Neural progenitor cell (in vitro differentiated cells): ENCODE results near the gene DYNLT3. TPM values are rescaled to one million over a fixed set of nuclear protein-coding genes. Genes with fewer than 3 reads are reported as not detected.

Experiments
- DNase-seq: peaks from one replicate; pipeline ENCODE4 v3.0.0-alpha.2; 2016; ENCODE audit warnings: low spot score
- H2AFZ ChIP-seq: fragments of 200-600 bp; sonication (generic); replicated peaks from 2 replicates; pipeline ENCODE4 v1.6.1; 2016; ENCODE audit warnings: antibody characterized with exemption
- H3F3A ChIP-seq: fragments of 200-600 bp; sonication (generic); 2 replicates; pipeline ENCODE4 v1.6.1; 2016; ENCODE audit warnings: antibody characterized with exemption, low read depth
- H3K27ac ChIP-seq: fragments of 200-600 bp; sonication (generic); 2 replicates; pipeline ENCODE4 v1.5.1; 2016; ENCODE audit warnings: mild to moderate bottlenecking
- H3K27me3 ChIP-seq: fragments of 200-600 bp; sonication (generic); 2 replicates; pipeline ENCODE4 v1.6.1; 2016; ENCODE audit warnings: mild to moderate bottlenecking, moderate library complexity
- H3K36me3 ChIP-seq: fragments of 200-600 bp; sonication (generic); 2 replicates; pipeline ENCODE4 v1.5.1; 2016
- H3K4me1 ChIP-seq: fragments of 200-600 bp; sonication (generic); 2 replicates; pipeline ENCODE4 v1.6.1; 2016; ENCODE audit warnings: mixed run types
- H3K4me2 ChIP-seq: fragments of 200-600 bp; sonication (generic); 2 replicates; pipeline ENCODE4 v1.6.1; 2016
- H3K4me3 ChIP-seq: fragments of 200-600 bp; sonication (generic); 2 replicates; pipeline ENCODE4 v1.5.1; 2016
- H3K79me2 ChIP-seq: fragments of 200-600 bp; sonication (generic); 2 replicates; pipeline ENCODE4 v1.6.1; 2016; ENCODE audit warnings: low read depth
- H3K9ac ChIP-seq: fragments of 200-600 bp; sonication (generic); 2 replicates; pipeline ENCODE4 v1.6.1; 2016
- H3K9me3 ChIP-seq: fragments of 200-600 bp; sonication (generic); 2 replicates; pipeline ENCODE4 v1.5.1; 2016; ENCODE audit warnings: low read depth
- H4K20me1 ChIP-seq: fragments of 200-600 bp; sonication (generic); 2 replicates; pipeline ENCODE4 v1.6.1; 2016; ENCODE audit warnings: low read depth
- H3K27ac Mint-ChIP-seq: 3 replicates; pipeline ENCODE4 v1.8.0; 2021; ENCODE audit warnings: mixed read lengths
- H3K27me3 Mint-ChIP-seq: 2 replicates; pipeline ENCODE4 v1.8.0; 2022; ENCODE audit warnings: low read depth, mild to moderate bottlenecking, inconsistent platforms, moderate library complexity, mixed read lengths; ENCODE audit not compliant: insufficient read depth
- H3K36me3 Mint-ChIP-seq: 3 replicates; pipeline ENCODE4 v1.8.0; 2021; ENCODE audit warnings: mixed read lengths
- H3K4me1 Mint-ChIP-seq: 3 replicates; pipeline ENCODE4 v1.8.0; 2021; ENCODE audit warnings: mixed read lengths
- H3K4me3 Mint-ChIP-seq: 3 replicates; pipeline ENCODE4 v1.8.0; 2021; ENCODE audit warnings: mild to moderate bottlenecking, moderate library complexity, mixed read lengths
- H3K9me3 Mint-ChIP-seq: 3 replicates; pipeline ENCODE4 v1.8.0; 2020; ENCODE audit warnings: mixed read lengths
- CTCF ChIP-seq: fragments of 200-600 bp; sonication (generic); IDR thresholded peaks from 2 replicates; pipeline ENCODE4 v1.5.1; 2017; ENCODE audit warnings: antibody characterized with exemption, mild to moderate bottlenecking
- EZH2 ChIP-seq: fragments of 200-600 bp; sonication (generic); IDR thresholded peaks from 2 replicates; pipeline ENCODE4 v1.6.1; 2017; ENCODE audit warnings: antibody characterized with exemption, mild to moderate bottlenecking, moderate library complexity
- EZH2phosphoT487 ChIP-seq: fragments of 200-600 bp; sonication (generic); IDR thresholded peaks from 2 replicates; pipeline ENCODE4 v1.6.1; 2017; ENCODE audit warnings: antibody characterized with exemption
- total RNA-seq: library from RNA; depleted of rRNA; stranded (reverse); fragments of >200 nt; gene quantifications from 2 replicates; pipeline ENCODE4 v1.2.3, GENCODE V29; 2015; ENCODE audit warnings: low replicate concordance

Gene DYNLT3
- total RNA-seq, 1 donor from 2014 or later: 12.1 TPM

DNA sequence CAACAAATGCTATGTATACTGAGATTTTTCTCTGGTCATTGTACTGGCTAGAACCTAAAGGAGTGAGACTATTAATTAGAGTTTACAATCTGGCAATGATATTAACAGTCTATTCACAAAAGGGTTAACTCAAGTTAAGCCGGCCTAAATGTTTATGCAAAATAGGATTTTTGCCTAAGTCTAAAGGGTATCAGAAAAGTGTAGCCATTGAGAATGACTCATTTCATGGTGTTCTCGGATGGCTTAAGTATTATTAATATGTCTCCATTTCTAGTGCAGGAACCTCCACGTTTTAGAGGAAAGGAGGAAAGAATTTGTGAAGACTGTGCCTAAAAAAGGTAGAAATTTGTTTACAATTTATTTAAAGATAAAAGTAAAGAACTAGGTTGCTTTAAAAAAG lies 29.8 kb downstream of the DYNLT3 start:
- Histone ChIP-seq H3K4me2 (no peak overlapping the region), H3K27me3 (no peaks in the 10 kb centered on the region), H4K20me1 (no peaks in the 10 kb centered on the region), H3K27ac (no peak overlapping the region), H3K9ac (no peak overlapping the region), H3K4me1 (no peaks in the 10 kb centered on the region), H3K4me3 (no peak overlapping the region), H3K79me2 (no peaks in the 10 kb centered on the region), H3K9me3 (no peaks in the 10 kb centered on the region), H2AFZ (no peak overlapping the region), H3F3A (no peaks in the 10 kb centered on the region), H3K36me3 (no peaks in the 10 kb centered on the region)
- Mint-ChIP-seq H3K4me3 (no peak overlapping the region), H3K36me3 (no peaks in the 10 kb centered on the region), H3K4me1 (no peaks in the 10 kb centered on the region), H3K9me3 (no peaks in the 10 kb centered on the region), H3K27ac (no peak overlapping the region), H3K27me3 (no peaks in the 10 kb centered on the region)
- no peak for DNase-seq
- TF ChIP-seq EZH2 (no peak), EZH2phosphoT487 (no peak)

DNA sequence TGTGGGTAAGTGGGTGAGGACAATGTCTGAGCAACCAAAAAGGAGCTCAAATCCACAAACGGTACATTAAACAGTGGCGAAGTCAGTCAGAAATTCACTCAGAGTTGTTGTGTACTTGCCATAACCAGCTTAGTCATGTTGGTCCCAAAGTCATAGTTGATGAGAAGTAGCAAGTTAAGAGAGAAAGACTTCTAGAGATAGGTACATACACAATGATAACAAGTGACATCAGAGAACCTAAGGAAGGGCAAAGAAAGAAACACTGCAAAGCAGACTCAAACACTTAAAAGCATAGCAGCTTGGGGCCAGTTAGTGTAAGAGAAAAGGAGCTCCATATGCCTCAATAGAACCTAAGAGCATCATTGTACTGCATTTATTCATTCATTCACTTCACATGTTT lies 30.2 kb downstream of the DYNLT3 start:
- DNase-seq: no peak
- no peak overlapping the region for H3K27ac Mint-ChIP-seq
- Histone ChIP-seq H3K4me3 (no peak overlapping the region), H3K36me3 (no peaks in the 10 kb centered on the region), H4K20me1 (no peaks in the 10 kb centered on the region), H3K9ac (no peak overlapping the region), H3K79me2 (no peaks in the 10 kb centered on the region), H3K27me3 (no peaks in the 10 kb centered on the region), H3F3A (no peaks in the 10 kb centered on the region), H3K9me3 (no peaks in the 10 kb centered on the region), H3K27ac (no peak overlapping the region), H3K4me2 (no peak overlapping the region), H3K4me1 (no peaks in the 10 kb centered on the region), H2AFZ (no peak overlapping the region)
- H3K4me1 Mint-ChIP-seq: no peaks in the 10 kb centered on the region
- no peaks in the 10 kb centered on the region for H3K27me3 Mint-ChIP-seq
- TF ChIP-seq EZH2: no peak
- no peak for TF ChIP-seq EZH2phosphoT487
- no peak for TF ChIP-seq CTCF
- H3K36me3 Mint-ChIP-seq: no peaks in the 10 kb centered on the region
- no peaks in the 10 kb centered on the region for H3K9me3 Mint-ChIP-seq
- no peak overlapping the region for H3K4me3 Mint-ChIP-seq

- Mint-ChIP-seq H3K4me1 (no peaks in the 10 kb centered on the region), H3K27ac (no peak overlapping the region)
- H2AFZ ChIP-seq: no peak overlapping the region
Observed at GRCh38 chrX:37816766-37817165, 30.6 kb downstream of the DYNLT3 start.

GRCh38 chrX:37815366-37815765 lies 32.0 kb downstream of the DYNLT3 start:
- TF ChIP-seq EZH2 (no peak), CTCF (no peak), EZH2phosphoT487 (no peak)
- no peak for DNase-seq
- H3K36me3 ChIP-seq: no peaks in the 10 kb centered on the region
- H3F3A ChIP-seq: no peaks in the 10 kb centered on the region
- H3K36me3 Mint-ChIP-seq: no peaks in the 10 kb centered on the region
- no peak overlapping the region for H3K4me3 ChIP-seq
- no peak overlapping the region for H3K27ac ChIP-seq
- no peaks in the 10 kb centered on the region for H3K4me1 ChIP-seq
- H3K9me3 Mint-ChIP-seq: no peaks in the 10 kb centered on the region
- H3K79me2 ChIP-seq: no peaks in the 10 kb centered on the region
- H3K9ac ChIP-seq: no peak overlapping the region
- H3K9me3 ChIP-seq: no peaks in the 10 kb centered on the region
- H3K27me3 ChIP-seq: no peaks in the 10 kb centered on the region
- no peak overlapping the region for H2AFZ ChIP-seq
- no peaks in the 10 kb centered on the region for H3K4me1 Mint-ChIP-seq
- no peaks in the 10 kb centered on the region for H3K27me3 Mint-ChIP-seq
- no peak overlapping the region for H3K4me2 ChIP-seq
- no peaks in the 10 kb centered on the region for H4K20me1 ChIP-seq
- H3K27ac Mint-ChIP-seq: no peak overlapping the region
- no peak overlapping the region for H3K4me3 Mint-ChIP-seq

More at GRCh38 chrX:37816766-37817165, 30.6 kb downstream of the DYNLT3 start:
- H3K9me3 Mint-ChIP-seq: no peaks in the 10 kb centered on the region
- no peak for TF ChIP-seq EZH2phosphoT487
- no peak for TF ChIP-seq CTCF
- no peak for TF ChIP-seq EZH2
- H3K9me3 ChIP-seq: no peaks in the 10 kb centered on the region
- DNase-seq: no peak
- no peaks in the 10 kb centered on the region for H3K4me1 ChIP-seq
- H3K36me3 Mint-ChIP-seq: no peaks in the 10 kb centered on the region
- no peaks in the 10 kb centered on the region for H3F3A ChIP-seq
- H3K4me3 ChIP-seq: no peak overlapping the region
- H3K4me2 ChIP-seq: no peak overlapping the region
- no peaks in the 10 kb centered on the region for H3K79me2 ChIP-seq
- no peak overlapping the region for H3K27ac ChIP-seq
- no peak overlapping the region for H3K4me3 Mint-ChIP-seq
- no peaks in the 10 kb centered on the region for H3K27me3 ChIP-seq
- no peaks in the 10 kb centered on the region for H3K36me3 ChIP-seq
- H4K20me1 ChIP-seq: no peaks in the 10 kb centered on the region
- no peaks in the 10 kb centered on the region for H3K27me3 Mint-ChIP-seq
- no peak overlapping the region for H3K9ac ChIP-seq
